Keratinocyte (primary cell): ENCODE measurements around the gene BDKRB1. TPM values are rescaled to one million over a fixed set of nuclear protein-coding genes. Genes with fewer than 3 reads are reported as not detected.

Experiments used
- DNase-seq: peaks from one replicate; pipeline ENCODE4 v3.0.0-alpha.2; 2011; ENCODE audit warnings: low read depth, missing footprints, low spot score
- FAIRE-seq: peaks from 2 replicates; lab custom pipeline; 2011; peaks lifted over from hg19 to GRCh38; lab: Jason Lieb, UNC
- H2AFZ ChIP-seq: 2 replicates; pipeline ENCODE4 v1.6.0; 2012; ENCODE audit warnings: low read length, control low read depth, inconsistent platforms; ENCODE audit not compliant: control insufficient read depth
- H3K27ac ChIP-seq: 2 replicates; pipeline ENCODE4 v1.5.1; 2011; ENCODE audit warnings: low read length; ENCODE audit not compliant: control insufficient read depth, insufficient read depth
- H3K27me3 ChIP-seq: 3 replicates; pipeline ENCODE4 v1.6.0; 2011; ENCODE audit warnings: low read length; ENCODE audit not compliant: control insufficient read depth, insufficient read depth; ENCODE audit errors: extremely low read depth
- H3K36me3 ChIP-seq, 2 experiments: 2 replicates in 1 of 2; 3 replicates in 1 of 2; pipeline ENCODE4 v1.5.1; 2011; ENCODE audit warnings: low read length in 2 of 2, mild to moderate bottlenecking in 1 of 2; ENCODE audit not compliant: control insufficient read depth in 2 of 2, insufficient read depth in 2 of 2; ENCODE audit errors: extremely low read depth in 1 of 2
- H3K4me1 ChIP-seq: 3 replicates; pipeline ENCODE4 v1.5.1; 2011; ENCODE audit warnings: low read length; ENCODE audit not compliant: control insufficient read depth, insufficient read depth; ENCODE audit errors: extremely low read depth
- H3K4me2 ChIP-seq: 3 replicates; pipeline ENCODE4 v1.6.0; 2011; ENCODE audit warnings: low read depth, low read length; ENCODE audit not compliant: control insufficient read depth, insufficient read depth; ENCODE audit errors: extremely low read depth
- H3K4me3 ChIP-seq, 3 experiments: fragments of 200-600 bp in 1 of 3; sonication (generic) in 1 of 3; 2 replicates in 2 of 3; 3 replicates in 1 of 3; pipeline ENCODE4 v1.5.1; 2011 to 2016; ENCODE audit warnings: low read length in 3 of 3, mild to moderate bottlenecking in 3 of 3, control low read depth in 2 of 3, inconsistent platforms in 1 of 3, low read depth in 1 of 3, mixed read lengths in 1 of 3, mixed run types in 1 of 3, moderate library complexity in 1 of 3; ENCODE audit not compliant: control insufficient read depth in 2 of 3, insufficient read depth in 2 of 3; ENCODE audit errors: extremely low read depth in 1 of 3
- H3K79me2 ChIP-seq: 2 replicates; pipeline ENCODE4 v1.6.0; 2012; ENCODE audit warnings: low read length; ENCODE audit not compliant: control insufficient read depth, insufficient read depth
- H3K9ac ChIP-seq: 3 replicates; pipeline ENCODE4 v1.6.0; 2011; ENCODE audit warnings: low read length; ENCODE audit not compliant: control insufficient read depth, insufficient read depth; ENCODE audit errors: extremely low read depth
- H3K9me1 ChIP-seq: 3 replicates; pipeline ENCODE4 v1.6.0; 2011; ENCODE audit warnings: low read length; ENCODE audit not compliant: control insufficient read depth, insufficient read depth; ENCODE audit errors: extremely low read depth
- H3K9me3 ChIP-seq: 2 replicates; pipeline ENCODE4 v1.5.1; 2012; ENCODE audit warnings: low read depth, low read length; ENCODE audit not compliant: control insufficient read depth
- H4K20me1 ChIP-seq: 3 replicates; pipeline ENCODE4 v1.6.0; 2011; ENCODE audit warnings: low read length; ENCODE audit not compliant: control insufficient read depth, insufficient read depth; ENCODE audit errors: extremely low read depth
- EZH2 ChIP-seq: IDR thresholded peaks from one replicate; pipeline ENCODE4 v1.6.1; 2012; ENCODE audit warnings: inconsistent platforms, mild to moderate bottlenecking, low read length, moderate library complexity
- dilution Hi-C: fragments of 300-500 bp; cut with MboI; formaldehyde crosslinking; loops from one replicate; pipeline ENCODE4 v1.7.0; 2020; ENCODE audit warnings: low sequenced_read_pairs; ENCODE audit not compliant: extremely low pct_ligation_motif_present
- polyA plus RNA-seq, 5 experiments: library from polyadenylated mRNA; depleted of rRNA in 3 of 5; stranded (reverse) in 3 of 5; stranded (forward) in 1 of 5; unstranded in 1 of 5; fragments of >200 nt; gene quantifications; 1 replicate in 1 of 5; 2 replicates in 3 of 5; 3 replicates in 1 of 5; pipeline versions ENCODE4 v1.2.1 to v1.2.3, GENCODE V29; 2011 to 2012; ENCODE audit warnings: missing spikeins in 2 of 5, low read depth in 1 of 5, low replicate concordance in 1 of 5
- TF ChIP-seq, protein P1 (sequence below), 3 experiments: IDR thresholded peaks in 1 of 3; conservative IDR thresholded peaks in 1 of 3; optimal IDR thresholded peaks in 1 of 3; 2 replicates in 2 of 3; 3 replicates in 1 of 3; pipeline versions ENCODE3 to v1.5.1; 2011; ENCODE audit warnings: low read length in 3 of 3, mild to moderate bottlenecking in 3 of 3, moderate library complexity in 2 of 3, control low read depth in 1 of 3, inconsistent platforms in 1 of 3; ENCODE audit not compliant: insufficient read depth in 2 of 3; ENCODE audit errors: extremely low read depth in 1 of 3

The BDKRB1 gene
- polyA plus RNA-seq, 1 donor (not counting 4 experiments of a cell fraction or from before 2014, with no cell fraction given): 3.4 TPM

DNA sequence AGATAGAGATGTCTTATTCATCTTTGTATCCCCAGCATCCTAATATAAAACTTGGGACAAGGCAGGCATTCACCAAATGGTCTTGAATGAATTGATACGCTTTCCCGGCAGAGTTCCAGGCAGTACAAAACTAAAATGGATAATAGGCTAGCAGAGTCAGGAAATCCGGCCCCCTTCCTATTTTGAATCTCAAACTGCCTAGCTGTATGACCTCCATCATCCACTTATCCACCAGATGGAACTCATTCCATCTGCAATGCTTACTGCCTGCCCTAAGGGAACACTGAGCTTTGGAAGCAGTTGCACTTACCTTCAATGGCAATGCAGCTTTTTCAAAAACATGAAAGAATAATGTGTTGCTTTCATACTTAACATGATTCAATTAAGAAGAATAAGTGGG lies 43.4 kb downstream of the BDKRB1 start:
- Histone ChIP-seq H4K20me1 (no peaks in the 10 kb centered on the region), H3K27ac (no peak overlapping the region), H3K9me3 (no peaks in the 10 kb centered on the region), H3K4me3 (no peak overlapping the region), H3K4me1 (no peaks in the 10 kb centered on the region), H3K4me2 (no peak overlapping the region), H3K79me2 (no peaks in the 10 kb centered on the region), H3K36me3 (peaks cover 0 to 5% of the 10 kb centered on the region in 2 experiments), H3K9ac (no peak overlapping the region), H3K27me3 (no peaks in the 10 kb centered on the region), H3K9me1 (no peaks in the 10 kb centered on the region), H2AFZ (no peak overlapping the region)
- DNase-seq: no peak
- TF ChIP-seq, protein P1, sequence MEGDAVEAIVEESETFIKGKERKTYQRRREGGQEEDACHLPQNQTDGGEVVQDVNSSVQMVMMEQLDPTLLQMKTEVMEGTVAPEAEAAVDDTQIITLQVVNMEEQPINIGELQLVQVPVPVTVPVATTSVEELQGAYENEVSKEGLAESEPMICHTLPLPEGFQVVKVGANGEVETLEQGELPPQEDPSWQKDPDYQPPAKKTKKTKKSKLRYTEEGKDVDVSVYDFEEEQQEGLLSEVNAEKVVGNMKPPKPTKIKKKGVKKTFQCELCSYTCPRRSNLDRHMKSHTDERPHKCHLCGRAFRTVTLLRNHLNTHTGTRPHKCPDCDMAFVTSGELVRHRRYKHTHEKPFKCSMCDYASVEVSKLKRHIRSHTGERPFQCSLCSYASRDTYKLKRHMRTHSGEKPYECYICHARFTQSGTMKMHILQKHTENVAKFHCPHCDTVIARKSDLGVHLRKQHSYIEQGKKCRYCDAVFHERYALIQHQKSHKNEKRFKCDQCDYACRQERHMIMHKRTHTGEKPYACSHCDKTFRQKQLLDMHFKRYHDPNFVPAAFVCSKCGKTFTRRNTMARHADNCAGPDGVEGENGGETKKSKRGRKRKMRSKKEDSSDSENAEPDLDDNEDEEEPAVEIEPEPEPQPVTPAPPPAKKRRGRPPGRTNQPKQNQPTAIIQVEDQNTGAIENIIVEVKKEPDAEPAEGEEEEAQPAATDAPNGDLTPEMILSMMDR (optimal IDR thresholded peaks at IDR 0.05 in 1 of 3, IDR thresholded peaks at IDR 0.05 in 1 of 3, conservative IDR thresholded peaks at IDR 0.05 in 1 of 3; ENCODE audit: extremely low read depth in 1 of 3, insufficient read depth in 2 of 3, low read length in 3 of 3): no peak
- no peak for TF ChIP-seq EZH2
- dilution Hi-C loops: no loop called here
- FAIRE-seq: no peak

DNA sequence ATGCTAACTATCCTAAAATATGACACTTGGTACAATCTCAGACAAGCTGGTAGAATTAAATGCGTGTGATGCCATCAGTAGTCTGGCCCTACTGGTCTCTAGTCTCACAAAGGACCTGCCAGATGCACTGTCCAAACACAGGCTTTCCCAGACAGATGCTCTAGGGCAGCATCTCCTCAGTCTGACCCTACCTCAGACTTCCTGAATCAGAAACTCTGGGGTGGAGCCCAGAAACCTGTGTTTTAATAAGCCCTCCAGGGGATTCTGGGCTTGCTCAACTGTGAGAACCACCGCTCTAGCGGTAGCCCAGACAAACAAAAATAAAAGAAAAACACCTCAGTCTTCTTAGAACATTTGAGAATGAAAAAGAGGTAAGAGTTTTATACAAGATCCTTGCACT lies 48.0 kb downstream of the BDKRB1 start:
- Histone ChIP-seq H3K4me3 (no peak overlapping the region), H3K27ac (no peak overlapping the region), H3K4me2 (no peak overlapping the region), H3K9me3 (no peaks in the 10 kb centered on the region), H3K4me1 (no peaks in the 10 kb centered on the region), H3K9me1 (no peaks in the 10 kb centered on the region), H2AFZ (no peak overlapping the region), H4K20me1 (no peaks in the 10 kb centered on the region), H3K9ac (no peak overlapping the region), H3K36me3 (peaks cover 0 to 8% of the 10 kb centered on the region in 2 experiments), H3K79me2 (no peaks in the 10 kb centered on the region), H3K27me3 (no peaks in the 10 kb centered on the region)
- FAIRE-seq: no peak
- dilution Hi-C loops: no loop called here
- TF ChIP-seq, protein P1 (optimal IDR thresholded peaks at IDR 0.05 in 1 of 3, IDR thresholded peaks at IDR 0.05 in 1 of 3, conservative IDR thresholded peaks at IDR 0.05 in 1 of 3; ENCODE audit: extremely low read depth in 1 of 3, insufficient read depth in 2 of 3, low read length in 3 of 3): no peak
- no peak for TF ChIP-seq EZH2
- no peak for DNase-seq
